Gastrocnemius medialis (tissue), 4 donors: ENCODE measurements around the gene SLC2A1.

ENCODE experiments used
- POLR2A ChIP-seq, 2 donors: fragments of 450-650 bp; IDR thresholded peaks; one replicate each; pipeline ENCODE4 v1.6.1; 2017; ENCODE audit warnings: antibody characterized with exemption in 2 of 2, mild to moderate bottlenecking in 2 of 2, moderate library complexity in 2 of 2
- TF ChIP-seq, protein P1 (sequence below), 5 experiments: fragments of 450-650 bp in 3 of 5; fragments of 200-600 bp in 2 of 5; sonication (generic) in 2 of 5; IDR thresholded peaks in 4 of 5; conservative IDR thresholded peaks in 1 of 5; 1 replicate in 4 of 5; 2 replicates in 1 of 5; pipeline ENCODE4 v1.5.1; 2016 to 2019; ENCODE audit warnings: antibody characterized with exemption in 5 of 5, mild to moderate bottlenecking in 3 of 5, moderate library complexity in 3 of 5

DNA sequence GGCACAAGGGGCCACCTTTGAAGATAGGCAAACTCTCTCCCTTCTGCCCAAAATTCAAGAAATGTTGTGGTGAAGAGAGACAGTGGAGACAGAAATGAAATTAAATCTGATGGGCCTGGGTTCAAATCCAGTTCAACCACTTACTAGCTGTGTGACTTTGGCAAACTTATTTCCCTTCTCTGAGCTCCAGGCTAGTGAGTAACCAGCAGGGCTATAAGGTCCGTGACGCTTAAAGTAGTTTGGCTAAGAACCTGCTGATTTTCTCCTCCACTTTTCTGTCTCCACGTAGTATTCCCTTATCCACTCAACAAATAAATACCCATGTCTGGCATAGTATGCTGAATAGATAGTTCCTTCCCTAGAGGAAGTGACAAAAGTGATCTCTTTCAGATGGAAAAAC, 1.9 kb downstream of the SLC2A1 start:
- TF ChIP-seq, protein P1, sequence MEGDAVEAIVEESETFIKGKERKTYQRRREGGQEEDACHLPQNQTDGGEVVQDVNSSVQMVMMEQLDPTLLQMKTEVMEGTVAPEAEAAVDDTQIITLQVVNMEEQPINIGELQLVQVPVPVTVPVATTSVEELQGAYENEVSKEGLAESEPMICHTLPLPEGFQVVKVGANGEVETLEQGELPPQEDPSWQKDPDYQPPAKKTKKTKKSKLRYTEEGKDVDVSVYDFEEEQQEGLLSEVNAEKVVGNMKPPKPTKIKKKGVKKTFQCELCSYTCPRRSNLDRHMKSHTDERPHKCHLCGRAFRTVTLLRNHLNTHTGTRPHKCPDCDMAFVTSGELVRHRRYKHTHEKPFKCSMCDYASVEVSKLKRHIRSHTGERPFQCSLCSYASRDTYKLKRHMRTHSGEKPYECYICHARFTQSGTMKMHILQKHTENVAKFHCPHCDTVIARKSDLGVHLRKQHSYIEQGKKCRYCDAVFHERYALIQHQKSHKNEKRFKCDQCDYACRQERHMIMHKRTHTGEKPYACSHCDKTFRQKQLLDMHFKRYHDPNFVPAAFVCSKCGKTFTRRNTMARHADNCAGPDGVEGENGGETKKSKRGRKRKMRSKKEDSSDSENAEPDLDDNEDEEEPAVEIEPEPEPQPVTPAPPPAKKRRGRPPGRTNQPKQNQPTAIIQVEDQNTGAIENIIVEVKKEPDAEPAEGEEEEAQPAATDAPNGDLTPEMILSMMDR (IDR thresholded peaks at IDR 0.05 in 4 of 5, conservative IDR thresholded peaks at IDR 0.05 in 1 of 5): no peak
- no peak for TF ChIP-seq POLR2A (IDR thresholded peaks at IDR 0.05)
